Stimulated activated CD4-positive, alpha-beta T cell treated with anti-CD3 and anti-CD28 coated beads, Interleukin-12 subunit alpha, Interleukin-12 subunit beta, amount 100 ng/mL, for 48 hours (primary cell): ENCODE measurements around the gene HDAC1.
"Not testable (repeated sequence)": the region's sequence is repeated elsewhere in the genome, so short reads cannot be mapped to it uniquely, and the experiment has no call there.

Experiments
- DNase-seq, 3 donors: peaks; one replicate each; pipeline ENCODE4 v3.0.0-alpha.2; 2020; ENCODE audit warnings: low read depth in 2 of 3, low spot score in 1 of 3

Gene HDAC1

DNA sequence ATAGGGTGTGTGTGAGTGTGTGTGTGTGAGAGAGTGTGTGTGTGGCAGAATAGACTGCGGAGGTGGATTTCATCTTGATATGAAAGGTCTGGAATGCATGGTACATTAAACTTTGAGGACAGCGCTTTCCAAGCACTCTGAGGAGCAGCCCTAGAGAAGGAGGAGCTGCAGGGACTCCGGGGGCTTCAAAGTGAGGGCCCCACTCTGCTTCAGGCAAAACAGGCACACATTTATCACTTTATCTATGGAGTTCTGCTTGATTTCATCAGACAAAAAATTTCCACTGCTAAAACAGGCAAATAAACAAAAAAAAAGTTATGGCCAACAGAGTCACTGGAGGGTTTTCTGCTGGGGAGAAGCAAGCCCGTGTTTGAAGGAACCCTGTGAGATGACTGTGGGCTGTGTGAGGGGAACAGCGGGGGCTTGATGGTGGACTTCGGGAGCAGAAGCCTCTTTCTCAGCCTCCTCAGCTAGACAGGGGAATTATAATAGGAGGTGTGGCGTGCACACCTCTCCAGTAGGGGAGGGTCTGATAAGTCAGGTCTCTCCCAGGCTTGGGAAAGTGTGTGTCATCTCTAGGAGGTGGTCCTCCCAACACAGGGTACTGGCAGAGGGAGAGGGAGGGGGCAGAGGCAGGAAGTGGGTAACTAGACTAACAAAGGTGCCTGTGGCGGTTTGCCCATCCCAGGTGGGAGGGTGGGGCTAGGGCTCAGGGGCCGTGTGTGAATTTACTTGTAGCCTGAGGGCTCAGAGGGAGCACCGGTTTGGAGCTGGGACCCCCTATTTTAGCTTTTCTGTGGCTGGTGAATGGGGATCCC, 18.3 kb upstream of the HDAC1 start:
- peak; percentile 59 to 76 (median 71) for DNase-seq

DNA sequence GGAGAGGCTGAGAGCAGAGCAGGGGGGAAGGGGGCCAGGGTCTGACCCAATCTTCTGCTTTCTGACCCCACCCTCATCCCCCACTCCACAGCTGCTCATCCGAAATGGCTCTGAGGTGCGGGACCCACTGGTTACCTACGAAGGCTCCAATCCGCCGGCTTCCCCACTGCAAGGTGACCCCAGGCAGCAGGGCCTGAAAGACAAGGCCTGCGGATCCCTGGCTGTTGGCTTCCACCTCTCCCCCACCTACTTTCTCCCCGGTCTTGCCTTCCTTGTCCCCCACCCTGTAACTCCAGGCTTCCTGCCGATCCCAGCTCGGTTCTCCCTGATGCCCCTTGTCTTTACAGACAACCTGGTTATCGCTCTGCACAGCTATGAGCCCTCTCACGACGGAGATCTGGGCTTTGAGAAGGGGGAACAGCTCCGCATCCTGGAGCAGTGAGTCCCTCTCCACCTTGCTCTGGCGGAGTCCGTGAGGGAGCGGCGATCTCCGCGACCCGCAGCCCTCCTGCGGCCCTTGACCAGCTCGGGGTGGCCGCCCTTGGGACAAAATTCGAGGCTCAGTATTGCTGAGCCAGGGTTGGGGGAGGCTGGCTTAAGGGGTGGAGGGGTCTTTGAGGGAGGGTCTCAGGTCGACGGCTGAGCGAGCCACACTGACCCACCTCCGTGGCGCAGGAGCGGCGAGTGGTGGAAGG, 17.1 kb upstream of the HDAC1 start:
- no peak for DNase-seq

DNA sequence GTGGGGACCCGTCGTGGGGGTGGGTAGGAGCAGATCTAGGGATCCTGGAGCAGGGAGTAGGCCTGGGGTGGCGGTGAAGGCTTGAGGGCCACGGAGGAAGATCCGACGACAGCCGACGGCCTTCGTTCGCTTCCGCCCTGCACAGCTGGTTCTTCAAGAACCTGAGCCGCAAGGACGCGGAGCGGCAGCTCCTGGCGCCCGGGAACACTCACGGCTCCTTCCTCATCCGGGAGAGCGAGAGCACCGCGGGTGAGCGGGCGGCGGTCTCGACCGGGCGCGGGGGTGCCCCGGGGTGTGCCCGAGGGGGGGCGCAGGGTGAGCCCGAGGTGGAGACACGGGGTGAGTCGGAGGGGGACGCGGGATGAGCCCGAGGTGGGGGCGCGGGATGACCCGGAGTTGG, 16.5 kb upstream of the HDAC1 start:
- DNase-seq: no peak

DNA sequence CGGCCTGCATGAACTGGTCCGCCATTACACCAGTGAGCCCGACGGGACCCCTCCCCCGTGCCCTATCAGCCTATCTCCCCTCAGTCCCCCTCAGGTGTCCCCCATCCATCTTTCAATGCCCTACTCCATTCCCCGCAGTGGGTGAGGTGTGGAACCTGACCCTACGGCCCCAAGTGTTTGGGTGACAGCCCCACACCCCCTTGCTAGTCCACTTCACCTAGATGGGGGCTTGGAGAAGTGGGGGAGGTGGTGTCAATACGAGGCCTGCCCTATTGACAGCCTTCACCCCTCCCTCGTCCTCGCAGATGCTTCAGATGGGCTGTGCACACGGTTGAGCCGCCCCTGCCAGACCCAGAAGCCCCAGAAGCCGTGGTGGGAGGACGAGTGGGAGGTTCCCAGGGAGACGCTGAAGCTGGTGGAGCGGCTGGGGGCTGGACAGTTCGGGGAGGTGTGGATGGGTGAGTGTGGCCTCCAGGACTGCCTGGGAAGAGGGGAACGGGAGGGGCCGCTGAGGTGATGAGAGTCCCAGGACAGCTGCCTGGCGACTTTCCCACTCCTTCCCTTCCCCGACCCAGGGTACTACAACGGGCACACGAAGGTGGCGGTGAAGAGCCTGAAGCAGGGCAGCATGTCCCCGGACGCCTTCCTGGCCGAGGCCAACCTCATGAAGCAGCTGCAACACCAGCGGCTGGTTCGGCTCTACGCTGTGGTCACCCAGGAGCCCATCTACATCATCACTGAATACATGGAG, 15.7 kb upstream of the HDAC1 start:
- no peak for DNase-seq

DNA sequence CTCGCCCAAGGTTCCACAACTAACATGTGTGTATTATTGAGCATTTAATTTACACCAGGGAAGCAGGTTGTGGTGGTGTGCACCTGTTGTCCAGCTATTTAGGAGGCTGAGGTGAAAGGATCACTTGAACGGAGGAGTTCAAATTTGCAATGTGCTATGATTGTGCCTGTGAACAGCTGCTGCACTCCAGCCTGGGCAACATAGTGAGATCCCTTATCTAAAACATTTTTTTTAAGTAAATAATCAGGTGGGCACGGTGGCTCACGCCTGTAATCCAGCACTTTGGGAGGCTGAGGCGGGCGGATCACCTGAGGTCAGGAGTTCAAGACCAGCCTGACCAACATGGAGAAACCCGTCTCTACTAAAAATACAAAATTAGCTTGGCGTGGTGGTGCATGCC, 7.1 kb upstream of the HDAC1 start:
- not testable (repeated sequence) for DNase-seq

DNA sequence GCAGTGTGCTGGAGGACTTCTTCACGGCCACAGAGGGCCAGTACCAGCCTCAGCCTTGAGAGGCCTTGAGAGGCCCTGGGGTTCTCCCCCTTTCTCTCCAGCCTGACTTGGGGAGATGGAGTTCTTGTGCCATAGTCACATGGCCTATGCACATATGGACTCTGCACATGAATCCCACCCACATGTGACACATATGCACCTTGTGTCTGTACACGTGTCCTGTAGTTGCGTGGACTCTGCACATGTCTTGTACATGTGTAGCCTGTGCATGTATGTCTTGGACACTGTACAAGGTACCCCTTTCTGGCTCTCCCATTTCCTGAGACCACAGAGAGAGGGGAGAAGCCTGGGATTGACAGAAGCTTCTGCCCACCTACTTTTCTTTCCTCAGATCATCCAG, 6.2 kb upstream of the HDAC1 start:
- DNase-seq: no peak

DNA sequence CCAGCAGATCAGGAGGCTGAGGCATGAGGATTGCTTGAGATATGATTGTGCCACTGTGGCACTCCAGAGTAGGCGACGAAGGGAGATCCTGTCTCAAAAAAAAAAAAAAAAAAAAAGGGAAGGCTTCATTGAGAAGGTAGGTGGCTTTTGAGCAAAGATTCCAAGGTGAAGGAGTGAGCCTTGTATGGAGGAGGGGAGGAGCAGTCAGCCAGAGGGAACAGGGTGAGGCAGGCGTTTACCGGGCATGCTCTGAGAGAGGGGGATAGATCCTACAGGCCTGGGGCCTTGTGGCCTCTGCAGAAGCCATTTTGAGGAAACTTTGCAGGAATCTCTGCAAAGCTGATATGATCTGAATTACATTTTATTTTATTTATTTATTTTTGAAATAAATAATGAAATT, 5.1 kb upstream of the HDAC1 start:
- DNase-seq: no peak

DNA sequence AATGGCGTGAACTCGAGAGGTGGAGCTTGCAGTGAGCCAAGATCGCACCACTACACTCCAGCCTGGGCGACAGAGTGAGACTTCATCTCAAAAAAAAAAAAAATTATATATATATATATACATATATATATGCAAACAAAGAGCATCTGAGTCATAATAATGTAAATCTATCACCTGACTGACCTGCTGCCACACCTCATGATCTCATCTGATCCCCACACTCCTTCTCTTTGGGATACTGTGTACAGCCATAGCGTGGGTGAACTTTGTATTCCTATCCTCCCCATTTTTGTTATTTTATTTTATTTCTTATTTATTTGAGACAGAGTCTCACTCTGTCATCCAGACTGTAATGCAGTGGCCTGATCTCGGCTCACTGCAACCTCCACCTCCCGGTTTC, 2.6 kb upstream of the HDAC1 start:
- no peak for DNase-seq

DNA sequence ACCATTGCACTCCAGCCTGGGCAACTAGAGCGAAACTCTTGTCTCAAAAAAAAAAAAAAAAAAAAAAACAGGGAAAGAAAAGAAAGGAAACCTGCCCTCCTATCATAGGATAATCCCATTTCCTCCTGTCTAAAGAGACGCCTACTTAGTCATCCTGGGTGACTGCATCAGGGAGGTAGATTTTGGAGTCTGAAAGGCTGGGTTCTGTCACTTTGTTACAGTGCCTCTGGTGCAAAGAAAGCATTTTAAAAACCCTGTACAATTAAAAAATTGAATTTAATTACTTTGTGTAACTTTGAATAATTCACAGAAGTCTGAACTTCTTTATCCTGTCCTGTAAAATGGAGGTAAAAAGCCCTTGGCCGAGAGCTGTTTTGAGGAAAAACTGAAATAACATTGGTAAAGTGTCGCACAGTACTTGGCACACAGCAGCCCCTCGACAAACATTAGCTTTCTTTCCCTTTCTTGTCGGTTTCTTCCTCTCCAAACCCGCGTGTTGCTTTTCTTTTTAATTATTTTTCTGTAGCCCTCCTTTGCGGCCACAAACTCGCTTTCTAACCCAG, 657 bp upstream of the HDAC1 start:
- DNase-seq: no peak

DNA sequence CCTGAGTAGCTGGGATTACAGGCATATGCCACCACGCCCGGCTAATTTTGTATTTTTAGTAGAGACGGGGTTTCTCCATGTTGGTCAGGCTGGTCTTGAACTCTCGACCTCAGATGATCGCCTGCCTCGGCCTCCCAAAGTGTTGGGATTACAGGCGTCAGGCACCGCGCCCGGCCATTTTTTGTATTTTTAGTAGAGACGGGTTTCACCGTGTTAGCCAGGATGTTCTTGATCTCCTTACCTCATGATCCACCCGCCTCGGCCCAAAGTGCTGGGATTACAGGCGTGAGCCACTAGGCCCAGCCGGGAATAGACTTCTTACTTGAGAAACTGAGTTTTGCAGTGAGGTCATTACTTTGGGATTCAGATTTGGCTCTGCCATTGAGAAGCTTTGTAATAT, 6.3 kb downstream of the HDAC1 start:
- DNase-seq: not testable (repeated sequence)

DNA sequence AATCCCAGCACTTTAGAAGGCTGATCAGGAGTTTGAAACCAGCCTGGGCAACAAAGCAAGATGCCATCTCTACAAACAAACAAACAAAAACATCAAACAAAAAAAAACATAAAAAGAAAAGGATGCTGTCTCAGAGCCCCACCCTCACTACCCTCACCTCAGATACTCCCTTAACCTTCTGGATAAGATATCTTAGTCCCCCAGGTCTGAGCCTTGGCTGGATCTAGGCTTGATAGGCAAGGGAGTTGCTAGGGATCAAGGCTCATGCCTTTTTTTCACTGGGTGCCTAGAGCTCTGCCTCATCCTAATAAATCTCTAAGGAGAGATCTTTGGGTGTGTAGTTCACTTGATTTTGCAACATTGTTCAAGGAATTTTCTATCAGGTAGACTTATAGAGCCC, 7.4 kb downstream of the HDAC1 start:
- DNase-seq: no peak

DNA sequence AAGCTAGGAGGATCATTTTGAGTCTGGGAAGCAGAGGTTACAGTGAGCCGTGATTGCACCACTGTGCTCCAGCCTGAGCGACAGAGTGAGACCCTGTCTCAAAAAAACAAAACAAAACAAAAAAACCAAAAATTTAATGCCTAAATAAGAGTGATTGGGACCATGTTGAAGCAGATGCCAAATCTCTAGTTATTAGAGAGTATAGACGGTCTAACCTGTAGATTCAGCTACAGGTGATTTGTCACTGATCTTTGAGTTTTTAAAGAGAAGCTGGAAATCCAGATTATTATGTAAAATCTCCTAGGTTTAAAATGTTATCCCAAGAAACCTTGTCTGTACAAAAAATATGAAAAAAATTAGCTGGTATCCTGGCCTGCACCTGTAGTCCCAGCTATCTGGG, 11.5 kb downstream of the HDAC1 start:
- no peak for DNase-seq

DNA sequence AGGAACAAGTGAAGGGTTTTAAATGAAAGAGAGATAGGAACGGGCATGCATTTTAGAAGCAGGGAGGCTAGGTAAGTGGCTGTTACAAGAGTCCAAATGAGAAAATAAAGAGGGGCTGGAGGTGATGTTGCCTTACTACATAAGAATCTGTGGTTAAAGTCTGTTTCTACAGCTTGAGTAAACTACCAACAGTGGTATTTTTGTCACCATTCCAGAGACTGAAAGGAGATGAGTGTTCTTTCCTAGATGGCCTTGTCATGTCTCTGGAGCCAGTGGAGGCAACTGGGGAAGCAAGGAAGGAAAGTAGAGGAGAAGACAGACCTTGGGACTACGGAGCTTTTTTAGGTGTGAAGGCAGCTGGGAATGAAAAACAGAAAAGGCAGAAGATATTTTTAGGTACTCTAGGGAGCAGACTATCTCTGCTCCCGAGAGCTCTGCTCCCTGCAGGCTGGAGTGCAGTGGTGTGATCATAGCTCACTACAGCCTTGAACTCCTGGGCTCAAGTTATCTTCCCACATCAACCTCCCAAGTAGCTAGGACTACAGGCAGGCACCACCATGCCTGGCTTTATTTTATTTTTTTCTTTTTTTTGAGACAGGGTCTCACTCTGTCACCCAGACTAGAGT, 12.2 kb downstream of the HDAC1 start:
- no peak for DNase-seq

DNA sequence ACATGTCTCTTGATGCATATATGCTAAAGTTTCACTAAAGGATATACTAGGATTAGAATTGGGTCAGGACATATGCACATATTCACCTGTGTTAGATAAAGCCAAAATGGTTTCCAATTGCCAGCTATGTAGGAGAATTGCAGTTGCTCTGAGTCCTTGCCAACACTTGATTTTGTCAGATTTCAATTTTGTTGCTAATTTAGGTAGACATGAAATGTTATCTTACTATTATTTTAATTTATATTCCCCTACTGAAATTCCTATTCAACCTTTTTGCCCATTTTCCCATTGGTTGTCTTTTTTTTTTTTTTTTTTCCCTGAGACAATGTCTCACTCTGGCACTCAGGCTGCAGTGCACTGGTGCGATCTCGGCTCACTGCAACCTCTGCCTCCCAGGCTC, 13.4 kb downstream of the HDAC1 start:
- no peak for DNase-seq

DNA sequence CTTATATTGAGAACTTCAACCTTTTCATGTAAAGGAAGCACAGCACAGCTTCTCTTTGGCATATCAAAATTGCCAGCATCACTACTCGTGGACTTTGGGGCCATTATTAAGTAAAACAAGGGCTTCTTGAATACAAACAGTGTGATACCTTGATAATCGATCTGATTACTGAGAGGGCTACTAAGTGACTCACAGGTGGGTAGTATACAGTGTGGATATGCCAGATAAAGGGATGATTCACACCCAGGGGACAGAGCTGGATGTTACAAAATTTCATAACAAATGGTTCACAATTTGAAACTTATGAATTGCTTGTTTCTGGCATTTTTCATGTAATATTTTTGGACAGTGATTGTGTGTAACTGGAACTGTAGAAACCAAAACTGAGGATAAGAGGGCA, 15.4 kb downstream of the HDAC1 start:
- DNase-seq: no peak

DNA sequence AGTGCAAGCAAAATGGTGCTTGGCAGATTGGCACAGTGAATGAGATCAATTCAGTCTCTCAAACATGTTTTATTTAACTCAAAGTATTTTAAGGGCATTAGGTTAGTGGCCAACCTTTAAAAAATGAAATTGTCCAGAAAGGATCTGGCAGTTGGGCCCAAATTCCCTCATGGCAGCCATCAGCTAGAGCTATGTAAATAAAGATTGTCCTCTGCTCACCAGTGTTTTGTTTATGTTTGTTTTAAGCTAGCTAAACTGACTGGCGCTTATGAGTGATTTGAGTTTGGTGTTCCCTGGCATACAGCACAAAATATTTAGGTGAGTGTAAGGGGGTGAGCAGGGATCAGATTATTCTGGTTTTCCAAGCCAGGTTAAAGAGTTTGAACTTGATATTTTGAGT, 18.1 kb downstream of the HDAC1 start:
- DNase-seq: no peak

DNA sequence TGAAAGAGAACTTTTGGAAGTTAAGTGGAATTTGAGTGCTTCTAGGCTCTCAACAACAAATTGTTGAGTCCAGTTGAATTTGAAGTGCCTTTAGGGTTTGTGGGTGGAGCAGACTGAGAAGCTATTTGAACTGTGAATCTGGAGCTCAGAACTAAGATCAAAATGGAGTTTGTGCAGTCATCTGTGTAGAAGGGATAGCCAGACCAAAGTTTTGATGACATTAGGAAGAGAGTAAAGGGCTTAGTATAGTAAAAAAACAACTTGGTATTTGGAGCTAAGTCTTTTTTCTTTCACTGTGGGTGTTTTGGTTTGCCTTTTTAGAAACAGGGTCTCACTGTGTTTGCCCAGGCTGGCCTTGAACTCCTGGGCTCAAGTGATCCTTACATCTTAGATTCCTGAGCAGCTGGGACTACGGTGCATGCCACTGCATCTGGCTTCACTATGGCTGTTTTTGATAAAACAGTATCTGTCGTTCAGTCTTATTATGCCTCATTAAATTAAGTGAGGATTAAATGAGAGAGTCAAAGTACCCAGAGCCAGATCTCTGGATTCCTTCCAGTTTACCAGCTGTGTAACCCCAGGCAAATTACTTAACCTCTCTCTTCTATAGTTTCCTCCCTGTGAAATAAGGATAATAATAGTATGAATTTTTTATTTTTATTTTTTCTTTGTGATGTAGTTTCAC, 20.0 kb downstream of the HDAC1 start:
- no peak for DNase-seq

DNA sequence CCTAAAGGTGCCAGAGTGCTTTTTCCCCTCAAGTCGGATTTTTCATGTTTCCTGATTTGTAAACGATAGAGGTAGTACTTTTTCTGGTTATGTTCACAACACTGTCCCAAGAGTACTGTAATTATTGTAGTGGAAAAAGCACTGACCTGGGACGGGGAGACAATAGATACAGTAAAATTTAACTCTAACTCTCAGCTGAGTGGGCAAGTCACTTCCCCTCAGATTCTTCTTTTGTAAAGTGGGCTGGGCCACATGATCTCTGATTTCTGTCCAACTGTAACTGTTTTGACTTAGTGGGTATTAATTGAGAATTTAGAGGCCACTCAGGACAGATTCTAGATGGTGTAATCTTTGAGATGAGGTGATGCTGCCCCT, 25.0 kb downstream of the HDAC1 start:
- no peak for DNase-seq

DNA sequence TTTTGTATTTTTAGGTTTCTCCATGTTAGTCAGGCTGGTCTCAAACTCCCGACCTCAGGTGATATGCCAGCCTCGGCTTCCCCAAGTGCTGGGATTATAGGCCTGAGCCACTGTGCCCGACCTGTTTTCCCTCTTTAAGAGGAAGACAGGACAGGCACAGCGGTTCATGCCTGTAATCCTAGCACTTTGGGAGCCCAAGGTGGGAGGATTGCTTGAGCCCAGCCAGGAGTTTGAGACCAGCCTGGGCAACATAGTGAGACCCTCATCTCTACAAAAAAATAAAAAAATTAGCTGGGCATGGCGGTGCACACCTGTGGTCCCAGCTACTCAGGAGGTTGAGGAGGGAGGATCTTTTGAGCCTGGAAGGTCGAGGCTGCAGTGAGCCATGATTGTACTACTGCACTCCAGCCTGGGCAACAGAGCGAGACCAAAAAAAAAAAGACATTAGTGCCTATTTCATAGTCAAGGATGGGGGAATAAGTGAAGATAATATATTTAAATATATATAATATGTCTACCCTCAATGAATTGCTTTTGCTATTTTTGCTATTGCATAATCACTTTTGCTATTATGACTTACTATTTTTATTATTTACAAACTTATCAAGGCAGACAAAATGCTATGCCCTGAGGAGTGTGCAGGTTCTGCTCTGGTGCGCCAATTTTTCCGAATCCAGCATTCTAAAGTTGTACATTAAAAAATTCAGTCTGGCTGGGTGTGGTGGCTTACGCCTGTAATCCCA, 26.4 kb downstream of the HDAC1 start:
- no peak for DNase-seq

DNA sequence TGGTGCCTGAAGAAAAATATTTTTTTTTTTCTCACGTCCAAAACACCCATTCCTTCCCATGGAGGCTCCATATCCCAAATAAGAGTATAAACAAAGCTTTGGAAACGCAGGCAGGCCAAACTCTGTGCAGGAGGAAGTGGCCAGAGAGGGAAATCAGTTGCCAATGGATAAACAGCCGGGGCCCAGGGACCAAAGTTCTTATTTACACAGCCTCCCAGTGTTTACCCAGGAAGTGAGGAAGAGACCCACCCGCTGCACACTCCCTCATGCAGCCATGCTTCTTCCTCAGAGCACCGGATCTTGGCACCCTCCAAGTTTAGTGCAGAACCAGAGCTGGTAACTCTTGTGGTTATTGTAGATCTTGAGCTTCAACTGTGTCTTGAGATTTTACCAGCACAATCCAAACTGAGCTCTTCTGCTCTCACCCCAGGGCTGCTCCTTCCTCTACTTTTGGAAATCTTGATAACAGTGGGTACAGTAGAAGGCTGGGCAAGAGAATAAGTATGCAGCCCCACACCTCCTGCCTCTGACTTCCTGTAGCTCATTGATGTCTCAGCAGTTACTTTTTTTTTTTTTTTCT, 29.9 kb downstream of the HDAC1 start:
- no peak for DNase-seq
